Measurements from ENCODE around the gene ZCCHC7. TPM values are rescaled to one million over a fixed set of nuclear protein-coding genes. Genes with fewer than 3 reads are reported as not detected.

The ZCCHC7 gene
- total and polyA plus RNA-seq, 9 of the 15 experiments (the other 6 are each of a cell fraction or from before 2014, with no cell fraction given), result 34.1 to 68.9 (median 48.8) TPM

GRCh38 chr9:37253377-37253937 lies 133.1 kb downstream of the ZCCHC7 start:
- no peak for TF ChIP-seq ZNF77 (CRISPR knock-in tag; IDR thresholded peaks at IDR 0.05)
- TF ChIP-seq, protein P1, sequence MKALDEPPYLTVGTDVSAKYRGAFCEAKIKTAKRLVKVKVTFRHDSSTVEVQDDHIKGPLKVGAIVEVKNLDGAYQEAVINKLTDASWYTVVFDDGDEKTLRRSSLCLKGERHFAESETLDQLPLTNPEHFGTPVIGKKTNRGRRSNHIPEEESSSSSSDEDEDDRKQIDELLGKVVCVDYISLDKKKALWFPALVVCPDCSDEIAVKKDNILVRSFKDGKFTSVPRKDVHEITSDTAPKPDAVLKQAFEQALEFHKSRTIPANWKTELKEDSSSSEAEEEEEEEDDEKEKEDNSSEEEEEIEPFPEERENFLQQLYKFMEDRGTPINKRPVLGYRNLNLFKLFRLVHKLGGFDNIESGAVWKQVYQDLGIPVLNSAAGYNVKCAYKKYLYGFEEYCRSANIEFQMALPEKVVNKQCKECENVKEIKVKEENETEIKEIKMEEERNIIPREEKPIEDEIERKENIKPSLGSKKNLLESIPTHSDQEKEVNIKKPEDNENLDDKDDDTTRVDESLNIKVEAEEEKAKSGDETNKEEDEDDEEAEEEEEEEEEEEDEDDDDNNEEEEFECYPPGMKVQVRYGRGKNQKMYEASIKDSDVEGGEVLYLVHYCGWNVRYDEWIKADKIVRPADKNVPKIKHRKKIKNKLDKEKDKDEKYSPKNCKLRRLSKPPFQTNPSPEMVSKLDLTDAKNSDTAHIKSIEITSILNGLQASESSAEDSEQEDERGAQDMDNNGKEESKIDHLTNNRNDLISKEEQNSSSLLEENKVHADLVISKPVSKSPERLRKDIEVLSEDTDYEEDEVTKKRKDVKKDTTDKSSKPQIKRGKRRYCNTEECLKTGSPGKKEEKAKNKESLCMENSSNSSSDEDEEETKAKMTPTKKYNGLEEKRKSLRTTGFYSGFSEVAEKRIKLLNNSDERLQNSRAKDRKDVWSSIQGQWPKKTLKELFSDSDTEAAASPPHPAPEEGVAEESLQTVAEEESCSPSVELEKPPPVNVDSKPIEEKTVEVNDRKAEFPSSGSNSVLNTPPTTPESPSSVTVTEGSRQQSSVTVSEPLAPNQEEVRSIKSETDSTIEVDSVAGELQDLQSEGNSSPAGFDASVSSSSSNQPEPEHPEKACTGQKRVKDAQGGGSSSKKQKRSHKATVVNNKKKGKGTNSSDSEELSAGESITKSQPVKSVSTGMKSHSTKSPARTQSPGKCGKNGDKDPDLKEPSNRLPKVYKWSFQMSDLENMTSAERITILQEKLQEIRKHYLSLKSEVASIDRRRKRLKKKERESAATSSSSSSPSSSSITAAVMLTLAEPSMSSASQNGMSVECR (CRISPR knock-in tag; IDR thresholded peaks at IDR 0.05), result no peak
- H3K36me3 ChIP-seq (ENCODE audit: control insufficient read depth, insufficient read depth, low read length), result peaks cover 54% of the 10 kb centered on the region
- intact Hi-C loops (cut with micrococcal nuclease) (no loop called here), in situ Hi-C loops (cut with MboI) (no loop called here)
- peaks cover 5 to 7% of the 10 kb centered on the region in 2 experiments; a peak in 4 of 5 replicates for H3K4me1 ChIP-seq (replicated peaks in 1 of 2; ENCODE audit: control insufficient read depth in 2 of 2, insufficient read depth in 2 of 2, low read length in 2 of 2)
- H3K4me3 ChIP-seq, result no peak overlapping the region
- no peak for FAIRE-seq
- H3K4me2 ChIP-seq (ENCODE audit: insufficient read depth, low read length), result no peak overlapping the region
- H3K9me1 ChIP-seq (ENCODE audit: control insufficient read depth, insufficient read depth, low read length), result no peaks in the 10 kb centered on the region
- POLR2A ChIA-PET, result no interaction called here
- no peak overlapping the region for H3K27ac ChIP-seq (ENCODE audit: extremely low read depth, low read depth, low read length)
- H2AFZ ChIP-seq (ENCODE audit: low read depth, low read length), result no peak overlapping the region
- 92% methylated on average over 4 of the region's 4 CpGs for WGBS (ENCODE audit: insufficient coverage, low coverage, missing lambda C conversion rate)
- no peaks in the 10 kb centered on the region; the same call in 1 of the 2 replicates for H3K9me3 ChIP-seq (replicated peaks; ENCODE audit: control insufficient read depth, insufficient read depth, low read depth, low read length)
- no peak for DNase-seq (ENCODE audit: extremely low read depth in 1 of 4, low spot score in 3 of 4)
- H4K20me1 ChIP-seq (replicated peaks; ENCODE audit: control insufficient read depth, insufficient read depth, low read length), result no peaks in the 10 kb centered on the region
- H3K79me2 ChIP-seq (ENCODE audit: control insufficient read depth, insufficient read depth, low read length), result peaks cover 61% of the 10 kb centered on the region
- no TSS peak for BruUV-seq (replicated peaks)
- H3K27me3 ChIP-seq (ENCODE audit: control insufficient read depth in 2 of 2, insufficient read depth in 2 of 2, low read length in 2 of 2), result no peaks in the 10 kb centered on the region
- H3K9ac ChIP-seq (ENCODE audit: insufficient read depth in 1 of 2, low read depth in 2 of 2, low read length in 2 of 2), result no peak overlapping the region
- CTCF ChIA-PET (ENCODE audit: low intra/inter-chr PET ratio), result no interaction called here
- ATAC-seq, result no peak
